GM11168 (cell line): Measurements from ENCODE around the gene ZBTB7A.

Experiments
- in situ Hi-C: fragments of 300-500 bp; cut with MboI; formaldehyde crosslinking; loops from one replicate; pipeline ENCODE4 v1.12.0; 2022; ENCODE audit warnings: low sequenced_read_pairs; ENCODE audit not compliant: unreplicated experiment

The ZBTB7A gene

DNA sequence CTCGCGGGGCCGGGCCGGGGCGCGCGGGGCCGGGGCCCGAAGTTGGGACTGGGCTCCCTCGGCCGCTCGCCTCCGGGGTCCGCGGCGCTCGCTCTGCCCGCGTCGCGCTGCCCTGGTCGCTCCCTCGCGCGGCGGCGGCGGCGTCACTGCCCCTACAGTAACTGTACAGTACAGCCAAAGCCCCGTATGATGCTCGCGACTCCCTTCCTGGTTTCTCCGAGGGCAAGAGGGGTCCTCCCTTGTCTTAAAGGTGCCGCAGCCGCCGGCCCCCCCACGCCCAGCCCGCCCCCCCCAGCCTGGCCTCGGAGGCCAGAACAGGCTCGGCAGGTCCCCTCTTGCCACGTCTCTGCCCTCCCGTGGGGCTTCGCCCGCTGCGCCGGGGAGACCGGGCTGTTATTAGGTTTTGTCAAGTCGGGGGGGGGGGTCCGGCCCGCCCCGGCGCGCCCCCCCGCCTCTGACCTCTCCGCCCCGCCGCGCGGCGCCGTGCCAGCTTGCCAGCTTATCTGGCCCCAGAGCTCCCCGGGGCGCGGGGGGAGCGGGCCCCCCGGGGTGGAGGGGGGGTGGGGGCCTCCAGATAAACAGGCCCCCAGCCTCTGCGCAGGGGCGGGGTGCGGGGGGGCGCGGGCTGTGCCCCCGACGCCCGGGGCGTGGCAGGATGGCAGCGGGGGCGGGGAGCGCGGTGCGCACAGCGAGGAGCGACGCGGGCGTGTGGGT is at the start of gene ZBTB7A:
TSS of gene ZBTB7A (minus strand) at position 218 of the 714 bp plus-strand sequence. CDS start 11,667 bp downstream, outside the sequence.
- in situ Hi-C loops: no loop called here

GRCh38 chr19:4115818-4116385 is 49.2 kb upstream of the ZBTB7A start:
- in situ Hi-C loops: no loop called here

GRCh38 chr19:4115050-4115817 is 48.5 kb upstream of the ZBTB7A start:
- in situ Hi-C loops: no loop called here

- in situ Hi-C loops: no loop called here
Measured at GRCh38 chr19:4114181-4114580, 47.5 kb upstream of the ZBTB7A start.

DNA sequence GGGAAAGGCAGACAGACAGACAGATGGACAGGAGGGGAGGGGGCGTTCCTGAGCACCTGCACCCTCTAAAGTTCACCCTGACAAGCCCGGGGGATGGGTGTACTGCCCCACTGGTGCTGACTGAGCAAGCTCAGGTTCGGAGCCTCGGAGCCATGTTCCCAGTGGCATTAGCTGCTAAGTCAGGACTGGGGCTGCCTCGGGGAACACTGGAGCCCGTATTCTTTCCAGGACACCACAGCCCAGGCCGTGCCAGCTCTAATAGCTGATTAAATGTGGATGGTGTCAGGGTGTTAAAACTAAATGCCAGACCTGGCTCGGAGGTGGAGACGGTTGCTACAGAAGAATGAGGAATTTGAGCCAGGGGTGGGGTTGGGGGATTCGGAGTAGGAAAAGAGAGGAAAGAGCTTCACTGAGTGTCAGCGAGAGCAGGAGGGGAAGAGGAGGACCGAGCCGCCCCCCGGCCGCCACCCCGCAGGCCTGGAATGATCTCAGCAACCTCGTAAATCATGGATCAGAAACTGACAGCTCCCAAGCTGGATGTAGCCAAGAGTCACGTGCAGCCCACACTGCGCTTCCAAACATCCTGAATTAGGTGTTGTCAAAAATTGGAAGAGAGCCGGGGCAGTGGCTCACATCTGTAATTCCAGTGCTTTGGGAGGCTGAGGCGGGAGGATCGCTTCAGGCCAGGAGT is 46.8 kb upstream of the ZBTB7A start:
- in situ Hi-C loops: no loop called here

DNA sequence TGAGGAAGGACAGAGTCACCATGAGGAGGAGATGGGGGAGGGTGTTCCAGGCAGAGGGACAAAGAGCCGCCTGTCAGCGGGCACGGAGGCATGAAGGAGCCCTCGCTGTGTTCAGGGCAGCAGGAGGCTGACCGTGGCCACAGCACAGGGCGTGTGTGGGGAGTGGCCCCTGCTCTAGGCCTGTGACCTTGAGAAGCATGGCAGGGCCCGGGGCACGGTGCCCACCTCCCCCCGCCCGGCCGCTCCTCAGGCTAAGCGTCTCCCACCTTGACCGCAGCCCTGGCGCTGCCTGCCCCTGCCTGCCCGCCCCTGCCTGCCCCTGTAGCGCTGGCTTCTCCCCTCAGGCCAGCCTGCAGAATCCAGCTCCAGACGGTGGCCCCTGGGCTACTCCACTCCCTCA is 45.7 kb upstream of the ZBTB7A start:
- in situ Hi-C loops: no loop called here

DNA sequence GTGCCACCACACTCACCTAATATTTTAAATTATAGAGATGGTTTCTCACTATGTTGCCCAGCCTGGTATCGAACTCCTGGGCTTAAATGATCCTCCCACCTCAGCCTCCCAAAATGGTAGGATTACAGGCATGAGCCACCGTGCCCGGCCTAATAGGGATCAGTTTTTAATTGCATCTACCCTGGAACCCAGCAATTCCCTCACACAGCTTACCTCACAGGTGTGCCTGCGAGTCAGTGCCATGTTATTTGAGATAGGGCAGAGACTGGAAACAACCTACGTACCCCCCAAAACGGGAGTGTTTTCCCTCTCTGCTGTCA is 42.9 kb upstream of the ZBTB7A start:
- in situ Hi-C loops: no loop called here

DNA sequence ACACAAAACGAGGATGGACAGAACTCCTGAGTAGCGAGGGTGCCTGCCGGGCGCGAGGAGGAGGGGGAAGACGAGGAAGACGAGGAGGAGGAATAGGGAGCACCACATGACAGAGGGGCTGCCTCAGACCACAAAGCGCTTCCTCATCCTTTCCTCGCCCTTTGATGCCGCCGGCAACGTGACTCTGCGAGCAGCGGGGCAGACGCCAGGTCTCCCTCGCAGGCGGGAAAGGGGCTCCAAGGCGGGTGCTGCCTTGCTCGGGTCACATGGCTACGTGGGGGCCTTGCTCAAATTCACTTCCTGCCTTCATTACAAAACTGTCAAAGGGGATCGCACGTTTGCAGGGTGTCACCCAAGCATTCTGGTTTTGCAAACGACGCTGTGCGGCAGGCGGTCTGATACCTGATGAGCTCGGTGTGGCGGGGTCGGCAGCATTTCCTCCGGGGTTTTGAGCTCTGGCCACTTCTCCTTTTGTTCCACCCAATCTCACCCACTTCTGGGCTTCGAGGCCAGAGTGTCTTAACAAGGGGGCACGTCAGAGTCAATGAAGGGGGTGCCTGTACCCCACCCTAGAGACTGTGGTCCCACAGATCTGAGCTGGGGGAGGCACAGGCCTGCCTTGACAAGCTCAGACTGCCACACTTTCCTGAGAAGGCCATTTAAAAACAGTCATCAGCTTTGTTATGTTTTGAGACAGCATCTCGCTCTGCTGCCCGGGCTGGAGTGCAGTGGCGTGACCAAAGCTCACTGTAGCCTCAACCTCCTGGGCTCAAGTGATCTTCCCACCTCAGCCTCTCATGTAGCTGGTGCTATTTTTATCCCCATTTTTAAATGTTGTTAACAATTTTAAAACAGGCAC is 42.3 kb upstream of the ZBTB7A start:
- in situ Hi-C loops: no loop called here

GRCh38 chr19:4103080-4103433 is 36.4 kb upstream of the ZBTB7A start:
- in situ Hi-C loops: no loop called here

DNA sequence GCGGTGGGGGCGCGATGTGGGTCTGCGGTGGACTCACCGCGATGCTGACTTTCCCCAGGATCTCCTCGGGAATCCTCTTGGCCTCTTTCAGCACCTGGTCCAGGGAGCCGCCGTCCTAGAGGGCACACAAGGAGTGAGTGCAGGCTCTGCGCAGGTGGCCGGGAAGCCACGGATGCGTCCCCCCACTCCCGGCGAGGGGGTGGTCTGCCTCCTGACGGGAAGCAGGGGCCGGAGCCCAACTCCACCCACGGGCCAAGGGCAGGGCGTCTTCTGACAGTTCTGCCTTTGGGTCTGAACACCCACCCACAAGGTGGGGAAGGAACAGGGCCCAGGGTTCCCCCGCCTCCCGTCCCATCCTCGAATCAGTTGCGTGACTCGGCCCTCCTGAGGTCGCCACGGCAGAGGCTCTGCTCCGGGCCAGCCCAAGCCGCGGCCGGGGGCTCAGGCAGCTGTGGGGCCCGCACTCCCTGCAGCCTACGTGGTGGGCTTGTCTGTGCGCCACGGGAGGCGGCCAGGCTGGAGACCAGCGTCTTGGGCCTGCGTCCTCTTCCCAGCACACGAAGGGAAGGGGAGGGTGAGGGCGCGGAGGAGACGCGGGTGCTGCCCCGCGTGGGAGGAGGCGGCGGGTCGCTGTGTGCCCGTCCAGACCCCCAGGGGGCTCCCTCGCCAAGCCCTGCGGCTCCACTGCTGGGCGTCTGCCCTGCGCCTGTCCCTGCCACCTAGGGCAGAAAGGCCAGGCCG is 35.8 kb upstream of the ZBTB7A start:
- in situ Hi-C loops: no loop called here

DNA sequence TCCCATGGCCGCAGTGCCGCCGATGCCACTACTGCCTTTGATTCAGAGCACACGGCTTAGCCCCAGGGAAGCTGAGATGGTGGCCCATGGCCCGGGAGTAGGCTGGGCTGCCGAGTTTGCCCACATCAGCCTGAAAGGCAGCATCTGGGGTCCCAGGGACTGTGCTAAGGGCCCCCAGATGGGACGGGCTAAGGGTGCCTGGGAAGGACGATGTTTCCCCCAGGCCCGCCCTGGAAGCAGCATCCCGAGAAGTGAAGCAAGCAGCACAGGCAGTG is 34.7 kb upstream of the ZBTB7A start:
- in situ Hi-C loops: no loop called here

- in situ Hi-C loops: no loop called here
Measured at GRCh38 chr19:4100647-4101495, 34.2 kb upstream of the ZBTB7A start.

GRCh38 chr19:4099041-4099764 is 32.5 kb upstream of the ZBTB7A start:
- in situ Hi-C loops: no loop called here

DNA sequence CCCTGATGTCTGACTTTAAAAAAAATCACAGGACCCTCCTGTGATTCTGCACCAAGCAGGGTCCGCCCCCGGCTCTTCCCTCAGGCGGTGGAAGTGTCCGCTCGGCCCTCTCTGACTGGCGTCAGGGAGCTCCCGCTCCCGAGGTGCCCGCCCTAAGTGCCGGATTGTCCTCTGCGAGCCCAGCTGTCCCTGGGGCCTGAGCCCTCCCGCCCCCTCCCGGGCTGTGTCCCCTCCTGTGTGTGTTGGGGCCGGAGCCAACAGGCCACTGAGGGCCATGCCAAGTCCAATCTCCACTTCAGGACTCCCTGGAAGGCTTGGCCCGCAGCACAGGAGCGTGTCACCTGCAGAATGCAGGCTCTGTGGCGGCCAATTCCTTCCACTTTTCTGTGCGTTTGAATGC is 31.8 kb upstream of the ZBTB7A start:
- in situ Hi-C loops: no loop called here

DNA sequence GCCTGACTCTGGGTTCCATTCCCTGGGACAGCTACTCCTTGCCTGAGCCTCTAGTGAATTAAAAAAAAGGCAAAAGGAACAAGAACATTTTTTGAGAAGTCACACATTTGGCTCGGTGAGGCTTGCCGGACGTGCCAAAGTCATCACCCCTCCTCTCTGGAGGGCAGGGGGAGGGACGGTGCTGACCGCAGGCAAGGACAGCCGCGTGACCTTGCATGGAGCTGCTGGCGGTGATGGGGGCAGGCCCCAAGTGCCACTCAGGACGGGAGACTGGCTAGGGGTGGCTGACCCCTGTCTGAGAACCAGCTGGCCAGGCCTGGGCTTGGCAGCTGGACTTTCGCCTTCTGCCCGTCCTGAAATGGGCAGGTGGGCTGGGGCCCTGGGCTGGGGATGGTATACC is 30.8 kb upstream of the ZBTB7A start:
- in situ Hi-C loops: no loop called here

DNA sequence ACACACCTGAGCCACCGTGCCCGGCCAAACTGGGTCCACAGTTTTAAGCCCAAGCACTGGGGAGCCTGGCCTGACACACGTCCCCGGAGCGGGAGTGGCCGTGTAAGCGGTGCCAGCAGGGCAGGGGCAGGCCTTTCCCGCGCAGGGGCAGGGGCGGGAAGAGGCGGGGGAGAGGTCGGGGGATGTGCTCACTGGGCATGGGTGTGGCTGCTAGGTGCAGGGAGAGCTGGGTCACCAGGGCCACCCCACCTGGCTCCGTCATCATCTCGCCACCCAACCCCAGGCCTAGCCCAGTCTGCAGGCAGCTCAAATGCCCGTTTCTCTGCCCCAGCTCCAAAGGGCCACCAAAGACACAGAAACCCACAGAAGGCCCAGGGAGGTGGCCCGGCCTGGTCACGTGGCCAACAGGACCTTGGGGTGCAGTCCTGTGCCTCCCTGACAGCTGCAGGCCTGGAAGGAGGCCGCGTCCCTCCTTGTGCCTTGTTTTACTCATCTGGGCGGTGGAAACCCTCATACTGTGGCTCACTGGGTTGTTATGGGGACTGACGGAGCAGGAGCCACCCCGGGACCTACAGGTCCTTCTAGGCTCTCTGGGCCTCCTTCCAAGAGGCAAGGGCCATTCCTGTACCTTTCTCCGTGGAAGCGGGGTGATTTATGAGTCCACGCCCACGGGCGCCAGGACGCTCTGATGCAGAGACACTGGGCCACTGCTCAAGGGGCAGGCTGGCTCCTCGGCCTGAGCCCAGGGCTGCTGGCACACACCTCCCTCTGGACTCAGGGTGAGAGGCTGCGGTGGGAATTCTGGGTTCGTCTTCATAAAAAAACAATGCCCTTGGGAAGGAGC is 29.6 kb upstream of the ZBTB7A start:
- in situ Hi-C loops: no loop called here

- in situ Hi-C loops: no loop called here
Measured at GRCh38 chr19:4095488-4095844, 28.8 kb upstream of the ZBTB7A start.
